KMS-11 (cell line): ENCODE data around the gene TMEM150C.

Experiments
- H2AFZ ChIP-seq: fragments of 200-600 bp; sonication (generic); 2 replicates; pipeline ENCODE4 v1.6.1; 2016; ENCODE audit warnings: antibody characterized with exemption, mixed run types, low read depth
- H3K27ac ChIP-seq: fragments of 200-600 bp; sonication (generic); 2 replicates; pipeline ENCODE4 v1.6.1; 2016; ENCODE audit warnings: mild to moderate bottlenecking, mixed run types
- H3K27me3 ChIP-seq: fragments of 200-600 bp; sonication (generic); 2 replicates; pipeline ENCODE4 v1.6.1; 2017; ENCODE audit warnings: mild to moderate bottlenecking, low read depth, mixed run types, moderate library complexity; ENCODE audit not compliant: insufficient read depth
- H3K36me3 ChIP-seq: fragments of 200-600 bp; sonication (generic); 2 replicates; pipeline ENCODE4 v1.6.1; 2017; ENCODE audit warnings: mild to moderate bottlenecking, mixed run types; ENCODE audit not compliant: insufficient read depth
- H3K4me1 ChIP-seq: fragments of 200-600 bp; sonication (generic); 2 replicates; pipeline ENCODE4 v1.6.1; 2016; ENCODE audit warnings: mild to moderate bottlenecking, low read depth, mixed run types; ENCODE audit not compliant: poor library complexity, severe bottlenecking
- H3K4me2 ChIP-seq: fragments of 200-600 bp; sonication (generic); 2 replicates; pipeline ENCODE4 v1.7.0; 2016; ENCODE audit warnings: mild to moderate bottlenecking, mixed run types
- H3K4me3 ChIP-seq: fragments of 200-600 bp; sonication (generic); IDR thresholded peaks from 2 replicates; pipeline ENCODE4 v1.6.1; 2017; ENCODE audit warnings: low read depth, low read length, mixed read lengths; ENCODE audit not compliant: insufficient read depth
- H3K79me2 ChIP-seq: fragments of 200-600 bp; sonication (generic); 2 replicates; pipeline ENCODE4 v1.6.1; 2016; ENCODE audit warnings: low read depth, mixed run types; ENCODE audit not compliant: insufficient read depth
- H3K9ac ChIP-seq: fragments of 200-600 bp; sonication (generic); 2 replicates; pipeline ENCODE4 v1.6.1; 2016; ENCODE audit warnings: mild to moderate bottlenecking, mixed run types
- H4K20me1 ChIP-seq: fragments of 200-600 bp; sonication (generic); 2 replicates; pipeline ENCODE4 v1.6.1; 2016; ENCODE audit warnings: mild to moderate bottlenecking, mixed run types; ENCODE audit not compliant: insufficient read depth
- TF ChIP-seq, protein P1 (sequence below): fragments of 200-600 bp; sonication (generic); conservative IDR thresholded peaks from 2 replicates; pipeline ENCODE4 v1.6.1; 2017; ENCODE audit warnings: low read depth, mild to moderate bottlenecking, antibody characterized with exemption, low read length, moderate library complexity, mixed read lengths

TMEM150C gene

DNA sequence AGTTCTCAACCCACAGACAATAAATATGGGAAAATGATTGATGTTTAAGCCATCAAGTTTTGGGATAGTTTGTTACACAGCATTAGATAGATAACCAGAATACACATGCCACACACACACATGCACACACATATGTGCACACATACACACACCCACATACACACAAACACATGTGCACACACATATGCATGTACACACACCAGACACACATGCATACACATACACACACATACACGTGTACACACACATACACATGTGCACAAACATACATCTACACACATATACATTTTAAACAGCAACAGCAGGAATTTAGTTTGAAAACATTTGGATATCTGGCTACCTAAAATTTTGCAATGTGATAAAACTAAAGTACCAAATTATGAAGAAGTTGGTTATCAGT is 42.7 kb upstream of the TMEM150C start:
- Histone ChIP-seq H3K36me3 (no peaks in the 10 kb centered on the region), H3K27me3 (no peaks in the 10 kb centered on the region), H3K79me2 (no peaks in the 10 kb centered on the region), H3K9ac (no peak overlapping the region), H2AFZ (no peak overlapping the region), H3K27ac (no peak overlapping the region), H4K20me1 (no peaks in the 10 kb centered on the region), H3K4me1 (no peaks in the 10 kb centered on the region), H3K4me2 (no peak overlapping the region), H3K4me3 (no peak overlapping the region)
- TF ChIP-seq, protein P1, sequence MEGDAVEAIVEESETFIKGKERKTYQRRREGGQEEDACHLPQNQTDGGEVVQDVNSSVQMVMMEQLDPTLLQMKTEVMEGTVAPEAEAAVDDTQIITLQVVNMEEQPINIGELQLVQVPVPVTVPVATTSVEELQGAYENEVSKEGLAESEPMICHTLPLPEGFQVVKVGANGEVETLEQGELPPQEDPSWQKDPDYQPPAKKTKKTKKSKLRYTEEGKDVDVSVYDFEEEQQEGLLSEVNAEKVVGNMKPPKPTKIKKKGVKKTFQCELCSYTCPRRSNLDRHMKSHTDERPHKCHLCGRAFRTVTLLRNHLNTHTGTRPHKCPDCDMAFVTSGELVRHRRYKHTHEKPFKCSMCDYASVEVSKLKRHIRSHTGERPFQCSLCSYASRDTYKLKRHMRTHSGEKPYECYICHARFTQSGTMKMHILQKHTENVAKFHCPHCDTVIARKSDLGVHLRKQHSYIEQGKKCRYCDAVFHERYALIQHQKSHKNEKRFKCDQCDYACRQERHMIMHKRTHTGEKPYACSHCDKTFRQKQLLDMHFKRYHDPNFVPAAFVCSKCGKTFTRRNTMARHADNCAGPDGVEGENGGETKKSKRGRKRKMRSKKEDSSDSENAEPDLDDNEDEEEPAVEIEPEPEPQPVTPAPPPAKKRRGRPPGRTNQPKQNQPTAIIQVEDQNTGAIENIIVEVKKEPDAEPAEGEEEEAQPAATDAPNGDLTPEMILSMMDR, result no peak

DNA sequence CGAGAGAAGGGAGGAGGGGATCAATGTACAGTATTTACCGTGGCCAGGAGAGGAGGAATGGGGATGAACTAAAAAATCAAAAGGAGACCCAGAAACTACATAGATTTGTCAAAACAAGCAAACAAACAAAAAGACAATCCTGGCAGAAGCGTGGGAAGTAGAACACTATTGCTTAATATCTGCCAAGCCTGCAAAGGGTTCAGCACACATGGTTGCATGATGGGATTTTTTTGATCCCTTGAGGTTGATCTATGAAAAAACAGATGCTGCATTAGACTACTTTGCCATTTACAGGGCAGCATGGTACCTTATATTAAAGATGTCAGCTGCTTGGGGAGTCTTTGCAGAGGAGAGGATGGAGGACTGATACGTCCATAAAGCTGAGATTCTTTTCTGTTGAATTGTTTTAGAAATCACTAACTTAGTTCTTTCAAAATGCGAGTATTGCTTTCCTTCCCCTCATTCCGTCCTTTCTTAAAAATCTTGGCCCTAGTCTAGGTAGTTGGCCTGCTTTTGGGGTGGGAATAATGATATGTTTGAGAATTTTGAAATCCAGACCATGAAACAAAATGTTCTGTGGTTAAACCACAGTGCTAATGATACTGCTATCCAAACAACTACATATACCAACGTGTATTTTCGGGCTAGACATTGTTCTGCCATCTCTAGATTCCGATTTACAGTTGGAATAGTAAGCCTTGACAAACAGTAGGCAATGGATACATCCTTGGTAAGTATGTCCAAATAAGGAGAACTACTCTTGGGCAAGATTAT is 39.6 kb upstream of the TMEM150C start:
- Histone ChIP-seq H4K20me1 (no peaks in the 10 kb centered on the region), H3K27me3 (no peaks in the 10 kb centered on the region), H3K4me3 (no peak overlapping the region), H3K36me3 (no peaks in the 10 kb centered on the region), H3K27ac (no peak overlapping the region), H3K9ac (no peak overlapping the region), H3K4me1 (no peaks in the 10 kb centered on the region), H3K79me2 (no peaks in the 10 kb centered on the region), H3K4me2 (no peak overlapping the region), H2AFZ (no peak overlapping the region)
- TF ChIP-seq, protein P1, result no peak

DNA sequence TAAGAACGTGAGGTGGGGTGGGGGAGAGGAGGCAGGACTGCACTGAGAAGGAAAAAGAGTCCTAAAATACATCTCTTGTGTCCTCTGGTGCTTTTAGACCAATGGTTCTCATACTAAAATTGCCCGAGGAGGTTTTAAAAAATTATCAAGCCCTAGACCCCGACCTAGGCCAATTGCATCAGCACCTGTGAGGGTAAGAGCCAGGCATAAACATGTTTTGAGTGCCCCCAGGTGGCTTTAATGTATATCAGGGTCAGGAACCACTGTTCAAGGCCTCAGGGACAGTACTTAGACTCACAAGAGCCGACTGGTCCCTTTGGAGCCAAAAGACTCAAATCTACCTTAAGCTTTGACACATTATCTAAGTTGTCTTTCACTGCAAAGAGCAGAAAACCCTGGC is 37.5 kb upstream of the TMEM150C start:
- H3K4me1 ChIP-seq, result no peaks in the 10 kb centered on the region
- H3K36me3 ChIP-seq, result no peaks in the 10 kb centered on the region
- no peaks in the 10 kb centered on the region for H3K27me3 ChIP-seq
- no peak overlapping the region for H3K4me2 ChIP-seq
- no peak overlapping the region for H3K9ac ChIP-seq
- no peak overlapping the region for H2AFZ ChIP-seq
- no peaks in the 10 kb centered on the region for H4K20me1 ChIP-seq
- H3K27ac ChIP-seq, result no peak overlapping the region
- TF ChIP-seq, protein P1, result no peak
- H3K79me2 ChIP-seq, result no peaks in the 10 kb centered on the region
- H3K4me3 ChIP-seq, result no peak overlapping the region

DNA sequence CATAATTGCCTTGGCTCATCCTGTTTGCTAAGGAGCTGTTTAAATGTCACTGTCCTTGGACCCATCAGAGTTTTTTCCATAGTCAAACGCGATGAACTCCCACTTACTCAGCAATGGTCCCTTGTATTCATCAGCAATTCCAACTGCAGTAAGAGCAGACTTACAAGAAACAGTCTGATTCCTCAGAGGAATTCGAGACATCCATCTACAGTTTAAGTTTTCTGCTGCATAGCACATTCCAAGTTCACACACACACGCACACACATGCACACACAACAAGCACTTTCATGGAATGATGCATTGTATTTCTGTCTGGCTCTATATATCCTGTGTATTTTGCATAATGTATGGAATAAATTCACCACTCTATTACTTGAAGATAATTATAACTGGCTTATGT is 32.7 kb upstream of the TMEM150C start:
- TF ChIP-seq, protein P1, result no peak
- H2AFZ ChIP-seq, result no peak overlapping the region
- no peaks in the 10 kb centered on the region for H4K20me1 ChIP-seq
- H3K4me1 ChIP-seq, result no peaks in the 10 kb centered on the region
- no peaks in the 10 kb centered on the region for H3K79me2 ChIP-seq
- no peak overlapping the region for H3K4me2 ChIP-seq
- no peak overlapping the region for H3K4me3 ChIP-seq
- H3K9ac ChIP-seq, result no peak overlapping the region
- no peaks in the 10 kb centered on the region for H3K36me3 ChIP-seq
- H3K27me3 ChIP-seq, result no peaks in the 10 kb centered on the region
- no peak overlapping the region for H3K27ac ChIP-seq
